SKM-1 treated with dmso at 0.1 percent for 144 hours (cell line): ENCODE measurements around the gene CALU.

Source experiments
- DNase-seq: peaks from one replicate; lab custom pipeline; 2025; ENCODE audit not compliant: unreplicated experiment; lab: John Stamatoyannopoulos, UW

The CALU gene

GRCh38 chr7:128809363-128809762, 70.2 kb downstream of the CALU start:
- no peak for DNase-seq

GRCh38 chr7:128810473-128810872, 71.3 kb downstream of the CALU start:
- DNase-seq: no peak

GRCh38 chr7:128810997-128811396, 71.8 kb downstream of the CALU start:
- DNase-seq: no peak

- no peak for DNase-seq
Observed at GRCh38 chr7:128811631-128812430, 72.7 kb downstream of the CALU start.

GRCh38 chr7:128812514-128813168, 73.5 kb downstream of the CALU start:
- DNase-seq: peak; percentile 57

- no peak for DNase-seq
Observed at GRCh38 chr7:128814499-128814898, 75.3 kb downstream of the CALU start.

GRCh38 chr7:128815289-128815942, 76.3 kb downstream of the CALU start:
- DNase-seq: no peak

- DNase-seq: no peak
Observed at GRCh38 chr7:128818694-128819093, 79.5 kb downstream of the CALU start.
